ENCODE data around the gene WWOX.

The WWOX gene

DNA sequence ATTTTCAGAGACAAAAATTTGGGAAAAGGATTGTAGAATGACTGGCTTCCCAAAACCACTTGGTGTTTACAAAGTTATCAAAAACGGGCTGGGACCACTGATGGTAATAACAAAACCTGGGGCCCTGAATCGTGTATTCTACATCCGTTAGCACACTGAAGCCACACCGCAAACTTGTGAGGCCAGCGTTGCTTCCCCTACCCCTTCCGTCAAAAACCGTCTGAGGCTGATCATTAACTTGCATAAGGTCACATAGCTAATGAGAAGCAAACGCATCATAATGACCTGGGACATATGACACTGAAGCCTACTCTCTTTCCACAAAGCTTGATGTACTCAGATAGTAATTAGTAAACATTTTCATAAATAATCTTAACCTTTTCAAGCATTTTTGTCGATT lies 796.8 kb downstream of the WWOX start:
- DNase-seq: no peak

DNA sequence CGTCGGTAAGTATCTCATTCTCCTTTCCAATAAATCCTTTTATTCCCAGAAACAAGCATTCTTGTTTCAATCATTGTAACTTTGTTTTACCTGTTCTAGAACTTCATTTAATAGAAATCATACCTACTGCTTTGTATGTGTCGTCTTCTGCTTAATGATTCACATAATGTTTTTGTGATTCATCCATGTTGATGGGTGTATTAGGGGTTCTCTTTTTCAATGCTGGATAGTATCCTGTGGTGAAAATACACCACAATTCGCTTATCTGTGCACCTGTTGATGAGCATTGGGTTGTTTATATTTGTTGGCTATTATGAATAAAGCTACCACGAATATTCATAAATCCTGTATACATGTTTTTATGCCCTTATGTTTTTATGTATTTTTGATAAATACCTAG lies 797.8 kb downstream of the WWOX start:
- DNase-seq: no peak

DNA sequence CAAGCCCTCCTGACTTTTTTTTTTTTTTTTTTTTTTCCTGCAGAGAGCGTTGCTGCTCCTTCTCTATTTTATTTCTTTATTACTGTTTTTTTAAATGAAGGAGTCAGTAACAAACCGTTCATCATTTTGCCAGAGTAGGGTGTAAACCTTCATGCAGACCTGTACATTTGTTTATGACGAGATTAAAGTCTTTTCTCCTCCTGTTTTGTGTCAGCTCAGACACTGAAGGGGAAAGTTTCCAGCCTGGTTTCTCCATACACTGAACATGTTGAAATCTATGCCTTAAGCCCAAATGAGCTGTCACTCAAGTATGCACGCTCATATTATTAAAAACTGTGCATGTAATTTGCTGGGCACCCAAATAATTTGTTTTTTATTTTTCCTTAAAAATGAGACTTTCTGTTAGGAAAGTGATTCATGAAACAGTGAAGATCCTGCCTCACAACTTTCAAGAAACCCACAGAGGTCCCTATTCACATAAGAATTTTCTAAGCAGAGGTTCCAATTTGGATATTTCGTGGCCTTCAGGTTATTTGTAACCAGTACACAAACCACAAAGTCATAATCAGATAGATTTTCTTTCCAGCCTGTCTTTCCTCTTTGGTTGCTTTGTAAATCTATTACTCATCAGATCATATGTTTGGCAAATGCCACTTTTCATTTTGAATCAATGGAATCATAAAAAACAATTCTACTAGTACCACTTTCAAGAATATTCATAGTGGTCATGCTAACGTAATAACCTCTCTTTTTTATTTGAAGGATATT lies 800.8 kb downstream of the WWOX start:
- no peak for DNase-seq

DNA sequence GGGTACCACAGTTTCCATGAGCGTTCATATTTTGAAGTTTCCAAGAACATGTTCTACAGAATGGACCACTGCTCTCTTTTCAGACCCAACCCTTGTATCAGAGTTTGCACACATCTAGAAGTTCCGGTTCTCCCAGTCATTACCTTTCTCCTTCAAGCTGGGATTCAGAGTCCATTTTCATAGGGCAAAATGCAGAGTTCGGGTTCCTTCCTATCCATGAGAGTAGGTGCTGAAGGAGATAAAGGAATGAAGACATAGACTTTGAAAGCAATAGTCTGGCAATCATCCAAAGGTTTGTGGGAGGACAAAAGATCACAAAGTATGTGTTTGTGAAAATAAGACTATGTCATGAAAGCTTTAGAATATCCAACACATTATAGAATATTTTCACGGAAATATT lies 801.5 kb downstream of the WWOX start:
- DNase-seq: no peak

DNA sequence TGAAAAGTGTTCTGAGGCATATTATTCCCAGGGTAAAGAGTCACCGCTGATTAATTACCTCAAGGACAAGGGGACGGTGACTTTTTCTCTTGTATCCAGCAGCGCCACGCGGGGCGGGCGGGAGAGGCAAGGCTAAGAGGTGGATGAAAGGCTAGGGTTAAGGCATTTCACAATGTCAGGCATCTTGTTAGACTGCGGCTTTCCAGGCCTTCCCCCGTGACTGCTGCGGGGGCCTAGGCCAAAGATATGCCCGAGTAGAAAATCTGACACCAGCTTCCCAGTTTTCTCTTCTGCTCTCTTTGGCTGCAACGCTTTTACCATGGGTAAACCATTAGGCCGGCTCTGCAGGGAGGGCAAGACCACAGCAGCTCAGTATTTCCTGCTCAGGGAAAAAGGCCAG lies 802.9 kb downstream of the WWOX start:
- DNase-seq: no peak

DNA sequence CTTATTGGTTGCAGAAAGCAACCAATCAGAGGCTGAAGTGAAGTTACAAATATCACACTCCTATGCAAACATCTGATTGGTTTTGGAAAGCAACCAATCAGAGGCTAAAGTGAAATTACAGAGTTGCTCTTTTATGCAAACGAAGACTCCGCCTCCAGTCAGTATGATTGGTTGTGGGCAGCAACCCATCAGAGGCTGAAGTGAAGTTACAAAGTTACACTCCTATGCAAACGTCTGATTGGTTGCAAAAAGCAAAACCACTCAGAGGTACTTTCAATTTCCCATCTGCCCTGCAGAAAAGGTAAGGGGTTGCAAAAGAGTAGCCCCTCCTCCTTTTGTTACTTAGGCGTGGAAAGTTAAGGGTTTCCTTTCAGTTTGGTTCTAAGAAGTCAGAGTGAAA lies 803.8 kb downstream of the WWOX start:
- no peak for DNase-seq

DNA sequence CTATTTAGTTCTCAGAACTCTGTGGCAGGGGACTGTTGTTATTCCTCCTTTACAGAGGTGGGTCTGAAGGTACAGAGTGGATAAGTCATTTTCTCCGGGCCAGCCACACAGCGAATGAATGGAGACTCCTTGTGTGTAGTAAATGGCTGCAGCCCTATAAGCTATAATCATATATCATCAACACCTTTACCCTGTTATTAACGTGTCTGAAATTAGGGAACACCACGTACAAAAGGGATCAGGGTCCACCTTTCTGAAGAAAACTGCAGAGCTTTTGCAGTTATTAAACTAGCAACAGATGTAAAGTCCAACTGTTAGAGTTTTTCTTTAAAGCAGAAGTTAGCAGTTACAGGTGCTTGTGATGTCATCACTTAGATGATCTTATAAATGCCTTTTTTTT lies 804.4 kb downstream of the WWOX start:
- no peak for DNase-seq

DNA sequence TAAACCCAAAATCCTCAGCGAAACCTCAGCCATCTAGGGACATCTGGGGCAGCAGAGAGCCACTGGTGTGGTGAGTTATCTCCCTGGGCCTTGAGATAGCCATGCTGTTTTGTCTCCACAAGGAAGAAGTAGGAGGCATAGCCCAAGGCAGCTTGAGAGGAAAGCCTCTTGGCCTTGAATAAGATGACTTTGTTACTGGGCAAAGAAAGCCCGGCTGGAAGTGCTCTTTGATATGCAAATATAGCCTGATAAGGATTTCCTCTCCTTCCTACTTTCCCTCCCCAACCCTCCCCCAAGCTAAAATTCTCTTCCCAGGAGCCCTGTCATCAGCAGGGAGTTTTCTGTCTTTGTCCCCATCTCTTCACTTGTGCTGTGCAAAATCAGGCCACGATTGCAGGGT lies 806.7 kb downstream of the WWOX start:
- DNase-seq: no peak

DNA sequence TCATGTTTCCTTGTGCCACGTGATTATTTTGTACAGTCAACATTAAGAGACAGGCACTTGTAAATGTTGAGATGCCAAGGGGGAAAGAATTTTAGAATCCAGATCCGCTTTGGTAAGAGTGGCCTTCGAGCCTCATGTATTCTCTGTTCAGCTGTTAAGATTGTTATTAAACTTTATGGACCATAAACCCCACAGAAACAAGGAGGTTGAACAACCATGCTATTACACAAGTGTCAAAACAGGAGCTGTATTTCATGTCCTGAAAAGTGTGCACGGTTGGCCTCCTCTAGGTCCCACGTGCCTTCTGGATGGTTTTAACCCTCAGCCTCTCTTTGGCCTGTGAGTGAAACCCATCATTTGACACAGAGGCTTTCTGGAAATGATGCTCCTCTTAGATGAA lies 809.8 kb downstream of the WWOX start:
- DNase-seq: no peak

DNA sequence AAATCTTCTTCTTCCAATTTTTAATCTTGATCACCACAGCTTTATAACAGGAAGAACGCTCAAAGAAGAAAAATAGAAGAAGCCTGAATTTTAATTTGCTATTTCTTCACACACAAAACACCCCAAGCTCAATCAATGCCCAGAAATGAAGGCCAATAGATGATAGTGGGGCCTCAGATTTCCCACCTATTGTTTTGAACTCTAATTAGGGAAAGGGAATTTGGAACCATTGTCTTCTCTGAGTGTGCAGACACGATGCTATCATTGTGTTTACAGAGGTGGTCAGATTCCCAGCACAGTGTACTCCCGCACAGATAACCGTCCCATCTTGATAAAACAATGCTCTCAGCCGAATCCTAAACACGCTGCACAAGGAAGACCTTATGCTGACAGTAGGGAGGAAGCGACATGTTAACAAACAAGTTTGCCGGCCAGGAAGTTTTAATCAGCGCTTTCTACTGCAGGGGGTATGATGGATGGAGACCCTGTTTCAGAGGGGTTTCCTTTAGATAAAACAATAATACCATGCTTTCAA lies 816.4 kb downstream of the WWOX start:
- DNase-seq: no peak

DNA sequence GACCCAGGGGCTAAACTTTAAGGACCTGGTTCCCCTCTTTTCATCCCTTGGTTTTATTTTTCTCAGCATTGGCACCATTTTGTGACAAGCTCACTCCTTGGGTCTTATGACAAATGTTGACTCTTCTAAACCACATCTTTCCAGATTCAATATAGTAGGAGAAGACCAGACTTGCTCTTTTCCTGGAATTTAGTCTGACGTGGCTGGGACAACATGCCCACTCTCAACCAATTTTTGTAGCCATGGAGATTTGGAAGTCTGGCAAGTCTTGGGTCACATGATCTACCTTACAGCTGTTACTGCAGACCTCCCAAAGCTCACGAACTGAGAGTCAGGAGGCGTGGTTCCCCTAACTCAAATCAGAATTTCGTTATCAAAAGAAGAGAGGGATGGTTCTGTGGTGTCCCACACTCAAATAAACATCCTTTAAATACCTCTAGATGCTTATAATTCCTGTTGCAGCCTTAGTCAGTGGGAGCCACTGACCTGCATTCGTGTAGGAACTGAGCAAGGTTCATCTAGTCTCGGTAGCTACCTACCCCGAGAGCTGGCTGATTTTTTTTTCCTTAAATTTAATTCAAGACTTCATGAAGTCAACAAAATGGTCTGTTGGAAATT lies 817.6 kb downstream of the WWOX start:
- no peak for DNase-seq

DNA sequence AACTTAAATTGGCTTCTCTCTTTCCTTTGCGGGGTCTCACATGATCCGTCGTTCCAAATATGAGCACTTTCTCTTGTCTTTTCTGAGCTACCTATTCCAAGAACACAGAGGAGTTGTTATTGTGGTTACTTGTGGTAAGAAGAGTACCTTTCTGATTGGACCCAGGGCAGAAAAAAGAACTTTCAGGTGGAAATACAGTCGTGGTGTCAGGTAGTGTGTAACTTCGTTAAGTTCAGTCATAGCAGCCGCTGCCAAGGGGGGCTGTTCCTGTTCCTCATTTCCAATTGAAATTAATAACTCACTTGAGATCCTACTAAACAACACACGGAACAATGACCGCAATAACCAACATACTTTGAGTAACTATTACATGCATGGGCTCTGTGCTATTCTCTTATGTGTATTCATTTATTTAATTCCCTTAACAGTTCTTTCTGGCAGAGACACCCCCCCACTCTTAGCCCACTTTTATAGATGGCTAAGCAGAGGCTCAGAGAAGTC lies 819.4 kb downstream of the WWOX start:
- DNase-seq: no peak

DNA sequence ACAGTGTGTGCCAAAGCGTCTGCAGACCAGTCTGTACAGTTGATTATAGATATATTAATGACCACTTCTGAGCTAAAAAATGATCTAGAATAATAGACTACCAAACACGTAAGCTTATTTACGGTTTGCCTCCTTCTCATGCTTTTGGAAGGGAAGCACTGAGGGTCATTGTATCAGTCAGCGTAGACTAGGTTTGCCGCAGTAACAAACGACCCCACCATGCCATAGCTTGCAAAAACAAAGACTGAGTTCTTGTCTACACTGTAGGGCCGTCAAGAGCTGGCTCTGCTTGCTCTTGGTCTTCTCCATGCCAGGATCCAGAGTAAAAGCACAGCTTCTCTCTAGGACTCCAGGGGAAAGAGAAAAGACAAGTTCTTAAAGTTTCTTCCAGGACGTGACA lies 820.4 kb downstream of the WWOX start:
- no peak for DNase-seq

DNA sequence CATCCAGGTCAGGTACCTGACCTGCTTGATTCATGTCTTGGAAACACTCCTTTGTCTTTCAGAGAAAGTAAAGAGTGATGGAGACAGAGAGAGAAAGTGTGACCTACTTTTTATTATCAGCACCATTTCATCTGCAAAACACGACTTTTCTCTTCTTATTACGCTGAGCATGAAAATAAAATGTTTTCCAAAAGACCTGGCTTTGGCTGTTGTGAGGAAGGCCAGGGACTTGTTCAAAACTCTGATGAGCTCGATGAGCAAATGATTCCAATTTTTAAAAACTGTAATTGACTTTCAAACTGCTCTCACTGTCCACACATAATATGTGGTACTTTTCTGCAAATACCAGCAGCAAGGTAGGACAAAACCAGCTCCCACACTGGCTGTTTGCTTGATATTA lies 821.2 kb downstream of the WWOX start:
- no peak for DNase-seq

DNA sequence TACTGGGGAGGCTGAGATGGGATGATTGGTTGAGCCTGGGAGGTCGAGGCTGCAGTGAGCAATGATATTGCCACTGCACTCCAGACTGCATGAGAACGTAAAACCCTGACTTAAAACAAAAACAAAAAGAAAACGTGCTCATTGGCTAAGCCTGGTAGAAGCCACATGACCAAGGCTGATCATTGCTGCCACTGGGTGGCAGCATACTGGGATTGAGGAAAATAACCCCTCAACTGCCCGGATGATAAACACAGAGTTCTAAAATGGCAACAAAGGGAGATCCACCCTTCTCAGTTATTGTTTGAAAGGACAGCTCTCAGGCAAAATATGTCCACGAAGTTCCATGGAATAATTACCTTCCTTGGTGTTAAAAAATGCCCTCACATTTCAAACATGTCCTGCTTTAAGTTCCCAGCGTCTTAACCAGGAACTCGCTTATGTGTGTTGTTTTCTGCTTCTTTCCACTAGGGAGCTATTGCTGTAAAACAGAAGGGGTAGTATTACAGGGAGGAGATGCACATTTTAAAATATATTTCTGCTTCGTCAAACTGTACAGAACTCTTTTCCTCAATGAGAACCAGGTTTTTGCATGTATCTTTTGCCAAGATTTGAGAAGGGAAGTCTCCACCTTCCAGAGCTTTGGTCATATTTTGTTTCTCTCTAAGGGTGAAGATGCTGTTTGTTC lies 825.8 kb downstream of the WWOX start:
- no peak for DNase-seq

DNA sequence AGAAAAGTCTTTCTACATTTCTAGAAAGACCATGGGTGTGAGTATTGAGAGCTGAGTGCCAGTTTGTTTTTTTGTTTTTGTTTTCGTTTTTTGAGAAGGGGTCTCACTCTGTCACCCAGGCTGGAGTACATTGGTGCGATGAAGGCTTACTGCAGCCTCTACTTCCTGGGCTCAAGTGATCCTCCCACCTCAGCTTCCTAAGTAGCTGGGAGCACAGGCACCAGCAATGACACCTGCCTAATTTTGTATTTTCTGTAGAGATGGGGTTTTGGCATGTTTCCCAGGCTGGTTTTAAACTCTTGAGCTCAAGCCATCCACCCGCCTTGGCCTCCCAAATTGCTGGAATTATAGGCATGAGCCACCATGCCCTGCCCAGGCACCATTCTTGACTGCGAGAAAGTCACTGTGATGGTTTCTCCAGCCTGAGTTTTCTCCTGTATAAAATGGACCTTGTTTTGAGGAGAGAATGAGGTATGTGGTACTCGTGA lies 827.3 kb downstream of the WWOX start:
- DNase-seq: no peak

DNA sequence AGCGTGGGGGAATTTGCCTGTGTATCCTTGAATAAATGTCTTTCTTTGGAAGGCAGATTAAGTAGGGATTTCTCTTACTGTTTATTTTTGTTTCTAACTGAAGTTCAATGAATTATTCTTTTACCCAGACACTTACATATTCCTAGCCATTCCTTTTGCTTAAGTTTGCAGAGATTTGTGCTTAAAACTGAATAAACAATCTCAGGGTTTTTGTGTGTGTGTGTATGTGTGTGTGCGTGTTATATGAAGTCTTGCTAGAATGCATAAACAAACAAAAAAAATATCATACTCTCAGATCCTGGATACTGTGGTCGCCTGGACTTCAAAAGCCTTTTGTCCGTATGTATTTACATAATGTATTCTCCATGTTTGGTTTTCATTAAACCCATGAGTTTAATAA lies 828.3 kb downstream of the WWOX start:
- no peak for DNase-seq

DNA sequence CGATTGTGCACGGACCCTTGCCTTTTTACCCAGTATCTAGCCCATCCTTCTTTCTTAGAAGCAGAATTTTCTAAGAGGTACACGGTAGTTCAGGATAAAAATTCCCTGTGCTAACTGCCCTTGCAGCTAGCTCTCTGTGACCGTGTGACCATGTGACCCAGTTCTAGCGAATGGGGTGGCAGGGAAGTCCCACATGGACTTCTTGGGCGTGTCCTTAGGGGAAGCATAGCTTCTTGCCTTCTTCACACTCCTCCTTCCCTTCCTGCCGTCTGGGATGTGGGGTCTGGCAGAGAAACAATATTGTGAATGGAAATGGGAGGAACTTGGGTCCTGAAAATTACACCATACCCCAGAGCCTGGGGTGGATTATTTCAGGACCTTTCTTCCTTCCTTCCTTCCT lies 830.4 kb downstream of the WWOX start:
- DNase-seq: no peak

DNA sequence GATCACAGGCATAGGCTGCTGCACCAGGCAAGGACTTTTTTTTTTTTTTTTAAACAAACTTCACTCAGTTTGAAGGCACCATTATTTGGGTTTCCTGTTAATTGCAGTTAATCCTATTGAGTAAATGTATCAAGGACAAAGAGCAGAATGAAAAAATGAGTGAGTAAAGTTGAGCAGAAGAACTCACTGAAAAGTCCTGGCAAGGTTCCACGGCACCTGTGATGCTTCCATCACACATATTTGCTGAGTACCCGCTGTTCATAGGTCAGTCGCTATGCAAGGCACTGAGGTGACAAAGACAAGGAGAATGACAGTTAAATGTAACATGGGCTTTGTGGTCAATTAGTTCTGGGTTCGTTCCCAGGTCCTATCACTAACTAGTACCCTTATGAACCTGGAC lies 831.1 kb downstream of the WWOX start:
- DNase-seq: no peak

DNA sequence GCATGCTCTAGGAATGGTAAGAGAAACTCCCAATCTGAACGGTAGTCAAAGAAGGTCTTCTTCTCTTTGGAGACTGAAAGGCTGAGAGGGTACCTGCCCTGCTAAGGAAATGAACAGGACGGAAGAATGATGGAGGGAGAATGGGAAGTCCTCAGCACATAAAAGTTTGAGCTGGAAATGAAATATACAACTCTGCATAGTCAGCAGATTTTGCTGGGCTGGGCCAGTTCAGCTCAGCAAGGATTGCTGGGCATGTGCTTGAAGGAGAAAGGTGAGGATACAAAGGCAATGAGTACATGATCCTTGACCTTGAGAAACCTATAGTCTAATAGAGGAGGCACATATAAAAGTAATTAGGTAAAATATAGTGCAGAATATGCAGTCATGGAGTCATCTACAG lies 831.8 kb downstream of the WWOX start:
- no peak for DNase-seq

DNA sequence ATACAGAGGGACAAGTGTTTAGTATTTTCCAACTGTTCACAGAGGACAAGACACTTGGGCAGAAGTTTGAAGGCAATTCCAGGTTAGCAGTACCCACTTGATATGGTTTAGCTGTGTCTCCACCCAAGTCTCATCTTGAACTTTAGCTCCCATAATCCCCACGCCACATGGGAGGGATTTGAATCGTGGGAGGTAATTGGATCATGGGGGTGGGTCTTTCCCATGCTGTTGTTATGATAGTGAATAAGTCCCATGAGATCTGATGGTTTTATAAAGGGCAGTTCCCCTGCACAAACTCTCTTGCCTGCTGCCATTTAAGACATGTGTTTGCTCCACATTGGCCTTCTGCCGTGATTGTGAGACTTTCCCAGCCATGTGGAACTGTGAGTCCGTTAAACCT lies 832.2 kb downstream of the WWOX start:
- DNase-seq: no peak

DNA sequence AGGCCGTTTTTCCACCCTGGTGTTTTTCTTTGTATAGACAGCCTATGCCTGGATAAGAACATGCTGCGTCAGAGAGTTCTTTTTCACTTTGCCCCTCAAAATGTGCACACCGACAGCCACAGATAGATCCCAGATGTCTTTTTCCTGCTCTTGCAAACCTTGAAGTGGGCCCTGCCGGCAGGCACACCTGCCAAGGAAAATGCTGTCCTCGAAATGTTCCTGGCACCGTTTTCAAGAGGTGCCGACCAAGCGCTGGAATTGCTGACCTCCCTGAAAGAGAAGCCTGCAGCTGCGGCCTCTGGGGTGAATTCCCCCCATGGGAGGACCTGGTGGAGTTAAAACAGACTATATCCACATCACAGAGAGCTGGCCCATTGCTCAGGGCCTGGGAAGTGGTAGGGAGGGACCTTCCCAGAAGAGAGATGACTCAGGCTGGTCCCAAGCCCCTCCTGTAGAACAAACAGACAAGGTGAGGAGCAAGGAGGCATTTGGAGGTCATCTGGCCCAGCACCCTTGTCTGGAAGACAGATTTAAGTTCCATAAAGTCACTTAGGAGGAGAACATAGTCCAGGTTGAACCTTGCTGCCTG lies 833.0 kb downstream of the WWOX start:
- no peak for DNase-seq

DNA sequence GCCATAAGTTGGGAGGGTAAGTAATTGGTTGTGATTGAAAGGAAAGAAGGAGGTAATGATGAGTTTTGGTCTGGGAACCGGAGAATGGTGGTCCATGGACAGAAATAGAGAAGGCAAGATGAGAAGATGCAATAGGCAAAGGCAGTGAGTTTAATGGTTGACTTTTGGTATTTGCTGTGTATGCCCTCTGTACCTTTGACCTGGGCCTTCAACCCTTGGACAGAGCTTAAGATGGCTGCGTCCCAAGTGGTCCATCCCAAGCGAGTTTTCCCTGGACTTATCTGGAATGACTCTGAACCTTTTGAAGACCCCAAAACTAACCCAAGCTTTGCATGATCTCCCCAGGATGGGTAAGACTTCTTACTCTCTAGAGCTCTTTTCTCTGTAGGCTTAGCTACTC lies 836.6 kb downstream of the WWOX start:
- DNase-seq: no peak
